Activated naive CD4-positive, alpha-beta T cell treated with anti-CD3 and anti-CD28 coated beads, Interleukin-2, amount 50 U/mL, for 72 hours (primary cell): Measurements from ENCODE around the gene EFHB. TPM values are rescaled to one million over a fixed set of nuclear protein-coding genes. Genes with fewer than 3 reads are reported as not detected.
"Not testable (repeated sequence)": the region's sequence is repeated elsewhere in the genome, so short reads cannot be mapped to it uniquely, and the experiment has no call there.

Experiments used
- ATAC-seq, 2 donors: fragments of 150-1000 bp; cut with Tn5 transposase; 2 replicates each; pipeline ENCODE4 v1.10.0; 2021; ENCODE audit warnings: mild to moderate bottlenecking in 2 of 2, moderate library complexity in 2 of 2
- DNase-seq, 2 donors: peaks; one replicate each; pipeline ENCODE4 v3.0.0; 2021 to 2022; ENCODE audit warnings: low spot score in 2 of 2
- H3K27ac Mint-ChIP-seq, 2 donors: one replicate each; pipeline ENCODE4 v1.8.0; 2022; ENCODE audit warnings: mild to moderate bottlenecking in 2 of 2, mixed read lengths in 2 of 2
- H3K36me3 Mint-ChIP-seq, 2 donors: one replicate each; pipeline ENCODE4 v1.8.0; 2022; ENCODE audit warnings: mixed read lengths in 2 of 2
- H3K9me3 Mint-ChIP-seq, 2 donors: one replicate each; pipeline ENCODE4 v1.8.0; 2022; ENCODE audit warnings: mixed read lengths in 2 of 2
- total RNA-seq, 2 donors: library from RNA; stranded (reverse); gene quantifications; one replicate each; pipeline ENCODE4 v1.2.3, GENCODE V29; 2022

Gene EFHB
- total RNA-seq, 2 donors from 2014 or later, result 0.91 to 1.2 TPM

DNA sequence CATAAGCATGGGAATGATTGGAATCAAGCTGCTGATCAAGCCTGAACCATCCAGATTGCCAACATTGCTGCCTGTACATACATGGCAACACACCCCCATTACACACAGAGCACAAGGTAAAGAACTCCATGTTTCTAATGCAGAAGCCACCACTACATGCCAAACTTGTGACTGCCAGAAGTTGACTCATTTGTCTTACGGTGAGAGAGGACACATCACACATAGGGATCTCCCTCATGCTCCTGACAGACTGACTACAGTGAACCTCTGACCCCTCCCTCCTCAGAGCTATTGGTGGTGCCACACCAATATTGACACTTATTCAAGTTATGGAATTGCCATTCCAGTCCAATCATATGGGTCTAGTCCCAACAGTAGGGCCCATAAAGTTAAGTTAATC, 42.3 kb downstream of the EFHB start:
- ATAC-seq (no peak), DNase-seq (no peak)
- Mint-ChIP-seq H3K9me3 (no peaks in the 10 kb centered on the region), H3K36me3 (no peaks in the 10 kb centered on the region), H3K27ac (no peak overlapping the region)

DNA sequence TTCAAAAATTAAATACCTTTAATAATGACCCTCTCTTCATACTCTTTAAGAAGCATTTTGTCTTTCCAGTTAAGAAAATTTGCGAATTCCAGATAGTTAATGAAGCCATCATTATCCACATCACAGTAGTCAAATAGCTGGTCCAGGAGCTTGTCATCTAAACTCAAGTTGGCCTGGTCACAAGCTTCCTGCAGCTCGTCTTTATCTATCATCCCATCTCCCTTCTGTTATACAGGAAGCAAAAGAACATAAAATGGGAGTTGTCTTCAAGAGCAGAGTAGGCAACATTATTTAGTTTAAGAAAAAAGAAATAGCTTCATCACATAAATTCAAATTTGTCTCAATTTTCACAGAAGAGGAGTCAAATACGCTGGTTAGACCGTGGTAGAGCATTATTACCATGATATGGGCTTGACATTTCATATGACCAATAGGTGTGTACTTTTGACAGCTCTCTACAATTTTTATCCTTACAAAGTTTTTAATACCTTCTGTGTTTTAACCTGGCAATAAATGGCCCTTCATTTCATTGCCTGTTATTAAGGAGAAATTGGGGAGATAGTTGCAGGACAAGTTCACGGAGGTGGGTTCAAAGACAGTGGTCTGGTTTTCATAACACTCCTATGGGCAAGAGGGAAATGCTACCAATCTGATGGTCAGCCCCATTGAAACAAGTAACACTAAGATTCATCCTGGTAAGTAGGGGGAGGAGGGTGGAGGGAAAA, 45.4 kb downstream of the EFHB start:
- Mint-ChIP-seq H3K36me3 (no peaks in the 10 kb centered on the region), H3K27ac (no peak overlapping the region), H3K9me3 (no peaks in the 10 kb centered on the region)
- ATAC-seq (no peak), DNase-seq (no peak)

DNA sequence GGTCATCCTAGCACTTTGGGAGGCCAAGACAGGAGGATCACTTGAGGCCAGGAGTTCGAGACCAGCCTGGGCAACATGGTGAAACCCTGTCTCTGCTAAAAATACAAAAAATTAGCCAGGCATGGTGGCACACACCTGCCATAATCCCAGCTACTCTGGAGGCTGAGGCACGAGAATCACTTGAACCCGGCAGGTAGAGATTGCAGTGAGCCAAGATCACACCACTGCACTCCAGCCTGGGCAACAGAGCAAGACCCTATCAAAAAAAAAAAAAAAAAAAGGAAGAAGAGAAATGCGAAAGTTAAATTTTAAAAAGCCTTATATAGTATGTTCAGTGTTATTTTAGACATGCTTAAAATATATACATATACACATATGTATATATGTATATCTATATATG, 46.9 kb downstream of the EFHB start:
- H3K27ac Mint-ChIP-seq, ATAC-seq, DNase-seq, H3K36me3 Mint-ChIP-seq, H3K9me3 Mint-ChIP-seq: not testable (repeated sequence)

DNA sequence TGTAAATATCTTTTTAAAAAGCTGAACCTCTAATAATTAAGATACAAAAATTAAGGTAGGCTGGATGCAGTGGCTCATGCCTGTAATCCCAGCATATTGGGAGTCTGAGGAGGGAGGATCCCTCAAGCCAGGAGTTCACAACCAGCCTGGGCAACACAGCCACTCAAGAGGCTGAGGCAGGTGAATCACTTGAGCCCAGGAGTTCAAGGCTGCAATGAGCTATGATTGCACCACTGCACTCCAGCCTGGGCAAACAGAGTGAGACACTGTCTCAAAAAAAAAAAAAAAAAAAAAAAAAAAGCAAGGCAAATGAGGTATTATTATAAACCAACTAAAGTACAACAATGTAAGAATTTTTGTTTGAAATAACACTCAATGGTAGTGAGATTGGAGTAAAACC, 47.6 kb downstream of the EFHB start:
- no peaks in the 10 kb centered on the region for H3K9me3 Mint-ChIP-seq
- H3K36me3 Mint-ChIP-seq, result no peaks in the 10 kb centered on the region
- no peak overlapping the region for H3K27ac Mint-ChIP-seq
- DNase-seq, result no peak
- ATAC-seq, result no peak

DNA sequence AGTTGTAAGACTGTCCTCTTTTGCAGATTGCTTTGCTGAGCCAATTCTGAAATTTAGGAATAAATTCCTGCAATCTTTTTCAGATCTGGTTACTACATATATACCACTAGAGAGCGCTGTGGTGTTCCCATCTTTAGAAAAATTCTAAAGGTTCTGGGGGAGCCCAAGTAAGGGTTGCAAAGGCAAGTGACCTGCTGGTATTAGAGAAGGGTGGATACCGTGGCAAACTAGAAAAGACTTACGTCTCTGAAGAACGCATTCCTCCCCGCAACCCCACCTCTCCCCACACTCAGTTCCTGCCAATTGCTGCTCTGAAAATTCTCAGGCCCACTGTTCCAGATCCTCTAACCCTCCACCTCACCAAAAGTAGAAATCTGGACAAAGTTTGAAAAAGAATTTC, 48.5 kb downstream of the EFHB start:
- Mint-ChIP-seq H3K36me3 (no peaks in the 10 kb centered on the region), H3K9me3 (no peaks in the 10 kb centered on the region), H3K27ac (no peak overlapping the region)
- DNase-seq, result peak in 1 of 2 donors; percentile 7
- ATAC-seq, result no peak

DNA sequence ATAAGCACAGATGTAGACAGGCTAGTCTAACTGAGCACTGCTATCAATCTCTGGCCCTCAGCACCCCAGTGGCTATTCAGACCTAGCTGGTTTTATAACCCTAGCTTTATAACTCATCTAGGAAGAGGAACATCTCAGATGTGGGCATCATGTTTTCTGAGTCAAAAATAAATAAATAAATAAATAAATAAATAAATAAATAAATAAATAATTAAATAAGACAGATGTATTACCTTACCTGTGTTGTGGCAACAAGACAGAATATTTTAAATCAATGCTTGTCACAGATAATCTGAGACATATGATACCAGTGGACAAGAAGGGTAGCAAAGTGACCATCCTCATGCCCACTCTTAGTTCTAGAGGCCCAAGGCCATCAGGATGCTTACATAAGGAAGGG, 52.2 kb downstream of the EFHB start:
- no peak overlapping the region for H3K27ac Mint-ChIP-seq
- no peaks in the 10 kb centered on the region for H3K9me3 Mint-ChIP-seq
- no peak for DNase-seq
- no peaks in the 10 kb centered on the region for H3K36me3 Mint-ChIP-seq
- no peak for ATAC-seq

DNA sequence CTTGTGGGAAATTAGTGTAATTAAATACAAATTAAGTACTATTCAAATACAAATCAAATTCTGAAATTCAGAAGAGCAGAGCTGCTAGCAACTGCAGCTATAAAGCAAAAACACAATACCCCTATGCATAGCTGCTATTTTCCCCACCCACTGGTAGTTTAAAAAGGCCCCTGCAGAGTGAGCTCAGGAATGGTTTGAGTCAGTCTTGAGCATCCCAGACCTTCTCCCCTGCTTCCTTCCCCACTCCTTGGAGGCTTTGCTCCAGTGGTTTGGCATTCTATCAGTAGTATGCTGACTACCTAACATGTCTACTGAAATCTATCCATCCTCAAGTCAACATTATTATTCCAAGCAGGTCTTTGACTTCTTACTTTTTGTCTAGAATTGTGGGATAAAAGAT, 53.0 kb downstream of the EFHB start:
- Mint-ChIP-seq H3K36me3 (no peaks in the 10 kb centered on the region), H3K9me3 (no peaks in the 10 kb centered on the region), H3K27ac (no peak overlapping the region)
- DNase-seq (no peak), ATAC-seq (no peak)

DNA sequence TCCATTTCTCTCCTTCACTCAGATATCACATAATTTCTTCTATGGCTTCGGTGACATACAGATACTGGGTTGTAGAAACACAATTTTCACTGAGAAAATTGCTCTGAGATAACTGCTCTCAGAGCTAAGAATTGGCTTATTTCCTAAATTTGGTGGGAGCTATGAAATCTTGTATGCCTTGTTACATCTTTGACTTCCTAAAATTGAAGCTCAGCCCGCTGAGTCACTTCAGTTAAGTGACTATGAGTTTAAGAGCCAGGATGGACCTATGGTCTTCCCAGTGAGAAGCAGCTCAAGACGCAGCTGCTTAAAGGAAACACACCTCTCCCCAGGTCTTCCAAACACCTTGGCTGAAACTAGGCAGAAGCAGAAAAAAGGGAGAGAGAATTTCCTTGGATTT, 56.4 kb downstream of the EFHB start:
- ATAC-seq, result no peak
- Mint-ChIP-seq H3K36me3 (no peaks in the 10 kb centered on the region), H3K27ac (no peak overlapping the region), H3K9me3 (no peaks in the 10 kb centered on the region)
- no peak for DNase-seq

DNA sequence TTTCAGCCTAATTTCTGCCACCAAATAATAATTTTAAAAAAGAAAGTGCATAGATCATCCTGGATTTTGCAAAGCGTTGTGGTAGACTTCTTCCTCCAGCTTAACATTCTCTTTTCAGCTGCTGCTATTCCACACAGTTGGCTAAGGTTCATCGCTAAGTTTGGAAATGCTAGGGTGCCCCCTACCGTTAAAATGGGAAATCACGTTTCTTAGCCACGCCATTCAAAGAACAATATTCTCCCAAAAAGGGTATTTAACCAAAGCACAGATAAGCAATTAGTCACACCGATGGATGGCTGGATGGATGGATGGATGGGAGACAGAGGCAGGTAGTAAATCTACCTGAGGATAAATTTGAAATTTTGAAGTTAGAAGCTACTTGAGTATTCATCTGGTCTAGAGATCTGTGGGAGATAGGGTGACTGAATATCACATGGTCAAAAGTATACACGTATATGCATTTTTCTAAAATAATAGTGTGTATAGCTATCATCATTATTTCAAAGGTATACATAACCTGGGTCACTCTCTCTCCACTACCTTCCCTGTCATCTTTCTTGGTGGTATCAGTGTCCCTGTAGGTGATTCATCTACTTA, 67.2 kb downstream of the EFHB start:
- Mint-ChIP-seq H3K9me3 (no peaks in the 10 kb centered on the region), H3K27ac (no peak overlapping the region), H3K36me3 (no peaks in the 10 kb centered on the region)
- ATAC-seq, result peak; percentile 52 to 70
- peak in 1 of 2 donors; percentile 42 for DNase-seq

DNA sequence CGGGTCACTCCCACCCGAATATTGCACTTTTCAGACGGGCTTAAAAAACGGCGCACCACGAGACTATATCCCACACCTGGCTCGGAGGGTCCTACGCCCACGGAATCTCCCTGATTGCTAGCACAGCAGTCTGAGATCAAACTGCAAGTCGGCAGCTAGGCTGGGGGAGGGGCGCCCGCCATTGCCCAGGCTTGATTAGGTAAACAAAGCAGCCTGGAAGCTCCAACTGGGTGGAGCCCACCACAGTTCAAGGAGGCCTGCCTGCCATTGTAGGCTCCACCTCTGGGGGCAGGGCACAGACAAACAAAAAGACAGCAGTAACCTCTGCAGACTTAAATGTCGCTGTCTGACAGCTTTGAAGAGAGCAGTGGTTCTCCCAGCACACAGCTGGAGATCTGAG, 78.7 kb downstream of the EFHB start:
- not testable (repeated sequence) for H3K27ac Mint-ChIP-seq, DNase-seq, ATAC-seq
- peaks cover 6 to 11% of the 10 kb centered on the region in 2 donors for H3K36me3 Mint-ChIP-seq
- H3K9me3 Mint-ChIP-seq, result peaks cover 0 to 10% of the 10 kb centered on the region in 2 donors

DNA sequence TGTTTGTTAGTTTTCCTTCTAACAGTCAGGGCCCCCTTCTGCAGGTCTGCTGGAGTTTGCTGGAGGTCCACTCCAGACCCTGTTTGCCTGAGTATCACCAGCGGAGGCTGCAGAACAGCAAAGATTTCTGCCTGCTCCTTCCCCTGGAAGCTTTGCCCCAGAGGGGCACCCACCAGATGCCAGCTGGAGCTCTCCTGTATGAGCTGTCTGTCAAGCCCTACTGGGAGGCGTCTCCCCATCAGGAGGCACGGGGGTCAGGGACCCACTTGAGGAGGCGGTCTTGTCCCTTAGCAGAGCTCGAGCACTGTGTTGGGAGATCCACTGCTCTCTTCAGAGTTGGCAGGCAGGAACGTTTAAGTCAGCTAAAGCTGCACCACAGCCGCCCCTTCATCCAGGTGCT, 87.4 kb downstream of the EFHB start:
- H3K36me3 Mint-ChIP-seq, DNase-seq, ATAC-seq, H3K27ac Mint-ChIP-seq: not testable (repeated sequence)
- peaks cover 0 to 16% of the 10 kb centered on the region in 2 donors for H3K9me3 Mint-ChIP-seq

Other genes starting within 250 kb of the EFHB start
- gene RAB5A, start 12.9 kb upstream of the EFHB start, total RNA-seq, result 10 to 100 TPM; 56.3 to 80.8 TPM
- not detected for gene PP2D1, start 78.0 kb upstream of the EFHB start, total RNA-seq
- gene KAT2B, start 106.2 kb upstream of the EFHB start, total RNA-seq, result 10 to 100 TPM; 19.6 to 27.3 TPM